ENCODE measurements around the gene PRSS35. TPM values are rescaled to one million over a fixed set of nuclear protein-coding genes. Genes with fewer than 3 reads are reported as not detected.
"Not testable (repeated sequence)": the region's sequence is repeated elsewhere in the genome, so short reads cannot be mapped to it uniquely, and the experiment has no call there.

Gene PRSS35
- total and polyA plus RNA-seq, 2 of the 13 experiments (the other 11 are each of a cell fraction or from before 2014, with no cell fraction given), result not detected

- FAIRE-seq (no peak), DNase-seq (ENCODE audit: low spot score) (no peak), ATAC-seq (no peak)
- H2AFZ ChIP-seq (ENCODE audit: low read length), result no peak overlapping the region
- TF ChIP-seq WIZ (CRISPR knock-in tag; IDR thresholded peaks at IDR 0.05), result no peak
- no peak for TF ChIP-seq ZBTB2 (CRISPR knock-in tag; IDR thresholded peaks at IDR 0.05; ENCODE audit: low read depth)
- TF ChIP-seq ZNF615 (CRISPR knock-in tag; IDR thresholded peaks at IDR 0.05; ENCODE audit: borderline replicate concordance), result no peak
- TF ChIP-seq ZNF577 (CRISPR knock-in tag; IDR thresholded peaks at IDR 0.05; ENCODE audit: borderline replicate concordance, low read depth), result no peak
- TF ChIP-seq HES4 (CRISPR knock-in tag; IDR thresholded peaks at IDR 0.05; ENCODE audit: borderline replicate concordance), result no peak
- TF ChIP-seq POGK (CRISPR knock-in tag; conservative IDR thresholded peaks at IDR 0.05), result no peak
- no peaks in the 10 kb centered on the region for H3K79me2 ChIP-seq (ENCODE audit: insufficient read depth, low read length)
- ChIA-PET CTCF (ENCODE audit: low intra/inter-chr PET ratio, low total read pairs) (no interaction called here), POLR2A (no interaction called here)
- in situ Hi-C loops (cut with HindIII; ENCODE audit: extremely low pct_ligation_motif_present, low pct_unique_long_range_greater_than_20kb), result no loop called here
- H3K36me3 ChIP-seq (replicated peaks in 1 of 2; ENCODE audit: control insufficient read depth in 1 of 2, insufficient read depth in 2 of 2, low read length in 2 of 2), result no peaks in the 10 kb centered on the region
- no peak overlapping the region for H3K4me2 ChIP-seq (ENCODE audit: low read depth, low read length)
- no peak overlapping the region for H3K4me3 ChIP-seq (replicated peaks in 1 of 3; ENCODE audit: insufficient read depth in 1 of 3, low read depth in 2 of 3, low read length in 3 of 3)
- no peak overlapping the region for H3K9ac ChIP-seq (ENCODE audit: insufficient read depth, low read depth, low read length)
- H3K27ac ChIP-seq (ENCODE audit: extremely low read length, insufficient read depth, low read length), result no peak overlapping the region
- BruUV-seq (replicated peaks), result no TSS peak
- H3K27me3 ChIP-seq (ENCODE audit: control insufficient read depth in 1 of 2, insufficient read depth in 2 of 2, low read length in 2 of 2), result no peaks in the 10 kb centered on the region
- H3K9me3 ChIP-seq (ENCODE audit: low read length), result no peaks in the 10 kb centered on the region
- 90% methylated on average over 1 of the region's 1 CpG for WGBS (ENCODE audit: low lambda C conversion rate)
- no peaks in the 10 kb centered on the region for H3K4me1 ChIP-seq (ENCODE audit: insufficient read depth, low read length)
- intact Hi-C loops (cut with micrococcal nuclease; ENCODE audit: unreplicated experiment), result no loop called here
- H4K20me1 ChIP-seq (ENCODE audit: insufficient read depth, low read length), result no peaks in the 10 kb centered on the region
These were observed 46.6 kb downstream of the PRSS35 start for GRCh38 chr6:83558975-83559374.

- POLR2A ChIA-PET; H3K36me3 ChIP-seq (replicated peaks in 1 of 2; ENCODE audit: control insufficient read depth in 1 of 2, insufficient read depth in 2 of 2, low read length in 2 of 2); H3K27ac ChIP-seq (ENCODE audit: extremely low read length, insufficient read depth, low read length); CTCF ChIA-PET (ENCODE audit: low intra/inter-chr PET ratio, low total read pairs); BruUV-seq (replicated peaks); H3K9ac ChIP-seq (ENCODE audit: insufficient read depth, low read depth, low read length); DNase-seq (ENCODE audit: low spot score); in situ Hi-C loops (cut with HindIII; ENCODE audit: extremely low pct_ligation_motif_present, low pct_unique_long_range_greater_than_20kb); H3K4me3 ChIP-seq (replicated peaks in 1 of 3; ENCODE audit: insufficient read depth in 1 of 3, low read depth in 2 of 3, low read length in 3 of 3); H3K4me1 ChIP-seq (ENCODE audit: insufficient read depth, low read length); H2AFZ ChIP-seq (ENCODE audit: low read length); intact Hi-C loops (cut with micrococcal nuclease; ENCODE audit: unreplicated experiment); FAIRE-seq; H3K9me3 ChIP-seq (ENCODE audit: low read length); ATAC-seq; H3K79me2 ChIP-seq (ENCODE audit: insufficient read depth, low read length); H3K27me3 ChIP-seq (ENCODE audit: control insufficient read depth in 1 of 2, insufficient read depth in 2 of 2, low read length in 2 of 2); H3K4me2 ChIP-seq (ENCODE audit: low read depth, low read length); H4K20me1 ChIP-seq (ENCODE audit: insufficient read depth, low read length): not testable (repeated sequence)
- 5% methylated on average over 4 of the region's 4 CpGs for WGBS (ENCODE audit: low lambda C conversion rate)
These were observed 59.4 kb downstream of the PRSS35 start for GRCh38 chr6:83571663-83572185.

Measured in HepG2 (cell line).